HCT116 (cell line): ENCODE data around the gene RHBDD1. TPM values are rescaled to one million over a fixed set of nuclear protein-coding genes. Genes with fewer than 3 reads are reported as not detected.

Source experiments
- ATAC-seq: fragments of 200-7000 bp; cut with Tn5 transposase; 2 replicates; pipeline ENCODE4 v1.9.1; 2020; ENCODE audit warnings: mild to moderate bottlenecking, moderate library complexity
- BruUV-seq: library from RNA; stranded (reverse); fragments of 400-500 nt; replicated peaks from 2 replicates; lab custom pipeline; 2021; lab: Mats Ljungman, UMichigan
- CTCF ChIA-PET: fragments of 300-600 bp; sonication (Branson Sonifier 250); formaldehyde crosslinking; loops from one replicate; lab custom pipeline; 2021; ENCODE audit warnings: antibody characterized with exemption; lab: Charles Lee
- POLR2A ChIA-PET: fragments of 300-600, 350-600 bp; sonication (Branson Sonifier 250); formaldehyde crosslinking; loops from one replicate; lab custom pipeline; 2021; ENCODE audit warnings: antibody characterized with exemption; lab: Charles Lee
- RAD21 ChIA-PET, 2 experiments: fragments of 300-600 bp; sonication (Branson Sonifier 250); formaldehyde crosslinking; loops; one replicate each; lab custom pipeline; 2023; ENCODE audit warnings: low total read pairs in 2 of 2; ENCODE audit not compliant: uncharacterized antibody in 2 of 2, unreplicated experiment in 2 of 2, low non-redundant PET in 1 of 2; lab: Charles Lee
- DNase-seq: peaks from one replicate; pipeline ENCODE4 v3.0.0-alpha.2; 2010; ENCODE audit warnings: low read depth, low spot score
- H2AFZ ChIP-seq: fragments of 200-600 bp; shearing (Covaris generic), sonication (generic); 2 replicates; pipeline ENCODE4 v1.6.1; 2017; ENCODE audit warnings: low read depth, mixed run types, mixed read lengths, antibody characterized with exemption, low read length; ENCODE audit not compliant: poor library complexity, severe bottlenecking
- H3K27ac ChIP-seq: 2 replicates; pipeline ENCODE4 v1.5.1; 2012; ENCODE audit warnings: low read depth, low read length
- H3K27me3 ChIP-seq: fragments of 200-600 bp; sonication (generic); 2 replicates; pipeline ENCODE4 v1.6.1; 2016; ENCODE audit warnings: mixed run types, low read length, mixed read lengths; ENCODE audit not compliant: insufficient read depth
- H3K36me3 ChIP-seq, 2 experiments: fragments of 200-500 bp in 1 of 2; fragments of 200-600 bp in 1 of 2; sonication (Bioruptor generic) in 1 of 2; sonication (generic) in 1 of 2; 2 replicates each; pipeline versions ENCODE4 v1.5.1 to v1.6.1; 2014 to 2016; ENCODE audit warnings: low read length in 2 of 2, inconsistent platforms in 1 of 2, mixed read lengths in 1 of 2, mixed run types in 1 of 2; ENCODE audit not compliant: insufficient read depth in 2 of 2, control insufficient read depth in 1 of 2
- H3K4me1 ChIP-seq, 2 experiments: fragments of 200-600 bp in 1 of 2; sonication (generic) in 1 of 2; 2 replicates each; pipeline versions ENCODE4 v1.5.1 to v1.6.1; 2012 to 2017; ENCODE audit warnings: low read length in 2 of 2, inconsistent platforms in 1 of 2, mild to moderate bottlenecking in 1 of 2, mixed read lengths in 1 of 2, mixed run types in 1 of 2, moderate library complexity in 1 of 2; ENCODE audit not compliant: insufficient read depth in 2 of 2, control insufficient read depth in 1 of 2
- H3K4me2 ChIP-seq: fragments of 200-600 bp; sonication (generic); 2 replicates; pipeline ENCODE4 v1.6.1; 2017; ENCODE audit warnings: mixed run types, low read length, mixed read lengths
- H3K4me3 ChIP-seq, 2 experiments: fragments of 200-600 bp in 1 of 2; sonication (generic) in 1 of 2; replicated peaks in 1 of 2; 2 replicates each; pipeline ENCODE4 v1.5.1; 2011 to 2016; ENCODE audit warnings: low read length in 2 of 2, control low read depth in 1 of 2, low read depth in 1 of 2, mild to moderate bottlenecking in 1 of 2, mixed read lengths in 1 of 2, mixed run types in 1 of 2
- H3K79me2 ChIP-seq: fragments of 200-600 bp; sonication (generic); 2 replicates; pipeline ENCODE4 v1.6.1; 2017; ENCODE audit warnings: mild to moderate bottlenecking, mixed run types, low read length, moderate library complexity, mixed read lengths; ENCODE audit not compliant: insufficient read depth
- H3K9ac ChIP-seq: fragments of 200-600 bp; sonication (generic); 2 replicates; pipeline ENCODE4 v1.6.1; 2016; ENCODE audit warnings: low read length, mixed read lengths
- H3K9me2 ChIP-seq: fragments of 200-600 bp; sonication (generic), shearing (Covaris generic); 2 replicates; pipeline ENCODE4 v1.6.1; 2017; ENCODE audit warnings: mixed run types, mild to moderate bottlenecking, moderate library complexity; ENCODE audit not compliant: insufficient read depth
- H3K9me3 ChIP-seq, 2 experiments: fragments of 200-500 bp in 1 of 2; fragments of 200-600 bp in 1 of 2; sonication (Bioruptor generic) in 1 of 2; sonication (generic) in 1 of 2; 2 replicates each; pipeline ENCODE4 v1.6.1; 2014 to 2017; ENCODE audit warnings: low read length in 2 of 2, mixed read lengths in 2 of 2, inconsistent platforms in 1 of 2, low read depth in 1 of 2, mild to moderate bottlenecking in 1 of 2, mixed run types in 1 of 2, moderate library complexity in 1 of 2; ENCODE audit not compliant: control insufficient read depth in 1 of 2, insufficient read depth in 1 of 2
- H4K20me1 ChIP-seq: fragments of 200-600 bp; sonication (generic), shearing (Covaris generic); 2 replicates; pipeline ENCODE4 v1.6.1; 2017; ENCODE audit warnings: mixed run types, mild to moderate bottlenecking, moderate library complexity; ENCODE audit not compliant: insufficient read depth
- EZH2phosphoT487 ChIP-seq: fragments of 200-600 bp; IDR thresholded peaks from 2 replicates; pipeline ENCODE4 v1.6.1; 2018; ENCODE audit warnings: antibody characterized with exemption, borderline replicate concordance
- POLR2A ChIP-seq: IDR thresholded peaks from 2 replicates; pipeline ENCODE4 v1.7.0; 2011; ENCODE audit warnings: borderline replicate concordance; ENCODE audit not compliant: insufficient read depth, insufficient read length; ENCODE audit errors: extremely low read depth
- SIN3A ChIP-seq: IDR thresholded peaks from 2 replicates; pipeline ENCODE4 v1.6.1; 2012; ENCODE audit warnings: low read depth
- TCF7L2 ChIP-seq: IDR thresholded peaks from 2 replicates; pipeline ENCODE4 v1.7.0; 2011; ENCODE audit warnings: borderline replicate concordance, inconsistent platforms; ENCODE audit not compliant: insufficient read depth, insufficient read length; ENCODE audit errors: extremely low read depth
- YY1 ChIP-seq: IDR thresholded peaks from 2 replicates; pipeline ENCODE4 v1.6.1; 2011; ENCODE audit warnings: low read length, low read depth, moderate library complexity, mild to moderate bottlenecking; ENCODE audit not compliant: insufficient replicate concordance; ENCODE audit errors: extremely low read depth
- ZNF274 ChIP-seq: fragments of 200-500 bp; sonication (Bioruptor generic); IDR thresholded peaks from 2 replicates; pipeline ENCODE4 v1.6.1; 2014; ENCODE audit warnings: mild to moderate bottlenecking, low read depth, low read length, inconsistent platforms
- intact Hi-C: fragments of 100-400 bp; cut with micrococcal nuclease; formaldehyde crosslinking; loops from 2 replicates; pipeline ENCODE4 v1.10.0; 2022
- total RNA-seq: library from RNA; stranded (reverse); gene quantifications from one replicate; pipeline ENCODE4 v1.2.1, GENCODE V29; 2021; ENCODE audit not compliant: unreplicated experiment
- TF ChIP-seq, protein P1 (sequence below): IDR thresholded peaks from 2 replicates; pipeline ENCODE4 v1.6.1; 2012
- TF ChIP-seq, protein P2 (sequence below), 3 experiments: fragments of 200-600 bp in 1 of 3; sonication (generic) in 1 of 3; IDR thresholded peaks in 2 of 3; conservative IDR thresholded peaks in 1 of 3; 2 replicates each; pipeline ENCODE4 v1.5.1; 2012 to 2017; ENCODE audit warnings: low read depth in 2 of 3, low read length in 2 of 3, antibody characterized with exemption in 1 of 3, borderline replicate concordance in 1 of 3, control low read depth in 1 of 3, mild to moderate bottlenecking in 1 of 3, mixed read lengths in 1 of 3, mixed run types in 1 of 3, moderate library complexity in 1 of 3; ENCODE audit not compliant: insufficient read depth in 1 of 3

Gene RHBDD1
- total RNA-seq, 1 experiment from 2014 or later, result 73.8 TPM

DNA sequence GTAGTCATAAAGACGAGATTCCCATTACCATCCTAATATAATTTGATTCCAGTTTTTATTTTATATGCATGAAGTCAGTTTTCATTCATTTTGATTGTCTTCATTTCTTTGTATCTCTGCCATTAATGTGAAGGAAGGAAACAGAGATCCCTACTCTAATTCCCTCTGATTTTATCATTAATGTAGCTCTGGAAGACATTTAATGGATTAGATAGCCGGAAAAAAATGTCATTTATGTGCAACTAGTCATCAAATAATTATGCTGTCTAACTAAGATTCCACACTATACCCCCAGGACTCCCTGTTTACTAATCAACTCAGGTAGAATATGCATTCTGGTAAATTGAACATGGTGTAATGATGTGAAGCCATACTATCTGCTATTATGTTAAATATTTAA, 19.9 kb downstream of the RHBDD1 start (continued):
- no peak for TF ChIP-seq YY1

DNA sequence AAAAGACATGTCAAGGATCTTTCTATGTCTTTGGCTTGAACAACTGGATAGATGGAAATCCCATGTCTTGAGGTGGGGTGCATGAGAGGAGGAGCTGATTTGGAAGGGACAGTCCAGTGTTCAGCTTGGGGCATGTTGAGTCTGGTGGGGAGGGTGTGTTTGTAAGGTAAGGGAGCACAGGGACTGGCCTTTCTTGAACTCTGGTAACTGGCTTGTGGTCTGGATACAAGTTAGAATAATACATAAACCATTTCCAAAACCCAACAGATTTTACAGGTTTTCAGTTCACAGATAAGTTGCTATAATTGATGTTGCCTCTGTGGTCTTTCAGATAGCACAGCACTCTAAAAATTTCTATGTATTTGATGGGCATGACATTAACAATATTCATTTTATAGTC, 24.2 kb downstream of the RHBDD1 start:
- Histone ChIP-seq H3K79me2 (peaks cover 52% of the 10 kb centered on the region), H3K9me2 (no peaks in the 10 kb centered on the region), H2AFZ (no peak overlapping the region), H3K4me2 (no peak overlapping the region), H3K4me3 (no peak overlapping the region), H3K27ac (no peak overlapping the region), H3K9me3 (no peaks in the 10 kb centered on the region), H3K27me3 (no peaks in the 10 kb centered on the region), H4K20me1 (no peaks in the 10 kb centered on the region), H3K9ac (no peak overlapping the region), H3K36me3 (peaks cover 0 to 2% of the 10 kb centered on the region in 2 experiments; a peak in 1 of 4 replicates), H3K4me1 (peaks cover 17% of the 10 kb centered on the region in 2 experiments)
- no peak for DNase-seq
- ChIA-PET CTCF (no interaction called here), POLR2A (no interaction called here), RAD21 (no interaction called here)
- intact Hi-C loops, result no loop called here
- no peak for ATAC-seq
- no TSS peak for BruUV-seq
- TF ChIP-seq, protein P1, sequence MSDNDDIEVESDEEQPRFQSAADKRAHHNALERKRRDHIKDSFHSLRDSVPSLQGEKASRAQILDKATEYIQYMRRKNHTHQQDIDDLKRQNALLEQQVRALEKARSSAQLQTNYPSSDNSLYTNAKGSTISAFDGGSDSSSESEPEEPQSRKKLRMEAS, result no peak
- TF ChIP-seq TCF7L2 (no peak), ZNF274 (no peak), YY1 (no peak), EZH2phosphoT487 (no peak)

DNA sequence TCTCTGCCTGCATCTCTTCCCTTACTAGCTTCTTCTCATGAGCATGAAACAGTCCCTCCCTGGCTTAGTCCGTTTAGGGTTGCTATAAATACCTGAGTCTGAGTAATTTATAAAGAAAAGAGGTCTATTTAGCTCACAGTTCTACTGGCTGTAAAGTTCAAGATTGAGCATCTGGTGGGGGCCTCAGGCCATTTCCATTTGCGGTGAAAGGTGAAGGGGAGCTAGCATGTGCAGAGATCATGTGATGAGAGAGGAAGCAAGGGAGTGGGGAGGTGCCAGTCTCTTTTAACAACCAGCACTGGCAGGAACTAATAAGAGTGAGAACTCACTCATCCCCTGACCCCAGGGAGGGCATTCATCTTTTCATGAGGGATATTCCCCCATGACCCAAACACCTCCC, 26.8 kb downstream of the RHBDD1 start:
- CTCF ChIA-PET, result no interaction called here

More for the DNA sequence above, 26.8 kb downstream of the RHBDD1 start:
- Histone ChIP-seq H3K9me3 (no peaks in the 10 kb centered on the region), H3K4me1 (peaks cover 17% of the 10 kb centered on the region in 2 experiments)
- BruUV-seq, result no TSS peak
- intact Hi-C loops, result no loop called here
- TF ChIP-seq SIN3A (no peak), POLR2A (no peak), YY1 (no peak), EZH2phosphoT487 (no peak)
- TF ChIP-seq, protein P1, result no peak
- TF ChIP-seq, protein P2, sequence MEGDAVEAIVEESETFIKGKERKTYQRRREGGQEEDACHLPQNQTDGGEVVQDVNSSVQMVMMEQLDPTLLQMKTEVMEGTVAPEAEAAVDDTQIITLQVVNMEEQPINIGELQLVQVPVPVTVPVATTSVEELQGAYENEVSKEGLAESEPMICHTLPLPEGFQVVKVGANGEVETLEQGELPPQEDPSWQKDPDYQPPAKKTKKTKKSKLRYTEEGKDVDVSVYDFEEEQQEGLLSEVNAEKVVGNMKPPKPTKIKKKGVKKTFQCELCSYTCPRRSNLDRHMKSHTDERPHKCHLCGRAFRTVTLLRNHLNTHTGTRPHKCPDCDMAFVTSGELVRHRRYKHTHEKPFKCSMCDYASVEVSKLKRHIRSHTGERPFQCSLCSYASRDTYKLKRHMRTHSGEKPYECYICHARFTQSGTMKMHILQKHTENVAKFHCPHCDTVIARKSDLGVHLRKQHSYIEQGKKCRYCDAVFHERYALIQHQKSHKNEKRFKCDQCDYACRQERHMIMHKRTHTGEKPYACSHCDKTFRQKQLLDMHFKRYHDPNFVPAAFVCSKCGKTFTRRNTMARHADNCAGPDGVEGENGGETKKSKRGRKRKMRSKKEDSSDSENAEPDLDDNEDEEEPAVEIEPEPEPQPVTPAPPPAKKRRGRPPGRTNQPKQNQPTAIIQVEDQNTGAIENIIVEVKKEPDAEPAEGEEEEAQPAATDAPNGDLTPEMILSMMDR (IDR thresholded peaks at IDR 0.05 in 2 of 3, conservative IDR thresholded peaks at IDR 0.05 in 1 of 3; ENCODE audit: borderline replicate concordance in 1 of 3, insufficient read depth in 1 of 3, low read depth in 2 of 3, low read length in 2 of 3), result no peak
- TF ChIP-seq, all 23 proteins: peak for 0
- H3K9me2 ChIP-seq, result no peaks in the 10 kb centered on the region
- no peak for DNase-seq
- H3K4me2 ChIP-seq, result peak overlapping the region; percentile 22
- ChIA-PET RAD21 (no interaction called here), POLR2A (no interaction called here)
- peaks cover 43% of the 10 kb centered on the region; the same call in 1 of the 2 replicates for H3K79me2 ChIP-seq
- no peaks in the 10 kb centered on the region for H4K20me1 ChIP-seq
- no peaks in the 10 kb centered on the region for H3K27me3 ChIP-seq
- no peak overlapping the region for H3K4me3 ChIP-seq
- no peak overlapping the region for H2AFZ ChIP-seq
- H3K27ac ChIP-seq, result no peak overlapping the region
- no peak overlapping the region for H3K9ac ChIP-seq
- H3K36me3 ChIP-seq, result peaks cover 0 to 14% of the 10 kb centered on the region in 2 experiments; a peak in 2 of 4 replicates
- no peak; the same call in 1 of the 2 replicates for ATAC-seq
